HepG2 (cell line): ENCODE data around the gene GIMD1. TPM values are rescaled to one million over a fixed set of nuclear protein-coding genes. Genes with fewer than 3 reads are reported as not detected.

Experiments
- ATAC-seq: fragments of 200-7000 bp; cut with Tn5 transposase; 3 replicates; pipeline ENCODE4 v1.9.1; 2020; ENCODE audit warnings: mild to moderate bottlenecking, moderate library complexity
- BruUV-seq: library from RNA; stranded (reverse); fragments of 400-500 nt; replicated peaks from 2 replicates; lab custom pipeline; 2021; lab: Mats Ljungman, UMichigan
- CTCF ChIA-PET: fragments of 300-600 bp; formaldehyde crosslinking; extraction: SDS; loops from one replicate; lab custom pipeline; 2021; ENCODE audit warnings: low total read pairs, inconsistent platforms, low intra/inter-chr PET ratio; lab: Yijun Ruan, JAX
- POLR2A ChIA-PET: fragments of 350-600 bp; sonication (Branson Sonifier 250); formaldehyde crosslinking; loops from one replicate; lab custom pipeline; 2020; ENCODE audit warnings: antibody characterized with exemption, inconsistent platforms; lab: Yijun Ruan, JAX
- DNase-seq: peaks from one replicate; pipeline ENCODE4 v3.0.0-alpha.2; 2015; ENCODE audit warnings: low spot score
- FAIRE-seq: peaks from 3 replicates; lab custom pipeline; 2011; peaks lifted over from hg19 to GRCh38; lab: Jason Lieb, UNC
- H2AFZ ChIP-seq: one replicate; pipeline ENCODE4 v1.6.1; 2011; ENCODE audit warnings: low read length, inconsistent platforms
- H3K27ac ChIP-seq: fragments of 300-600 bp; 3 replicates; pipeline ENCODE4 v1.8.0; 2011; ENCODE audit warnings: mixed run types, mild to moderate bottlenecking, mixed read lengths, low read length, inconsistent platforms; ENCODE audit not compliant: insufficient read depth; ENCODE audit errors: extremely low read length
- H3K27me3 ChIP-seq, 2 experiments: fragments of 200-600 bp in 1 of 2; 2 replicates in 1 of 2; 3 replicates in 1 of 2; pipeline versions ENCODE4 v1.6.0 to v1.8.0; 2011; ENCODE audit warnings: low read length in 2 of 2, mild to moderate bottlenecking in 2 of 2, moderate library complexity in 2 of 2, inconsistent platforms in 1 of 2; ENCODE audit not compliant: insufficient read depth in 2 of 2, control insufficient read depth in 1 of 2
- H3K36me3 ChIP-seq, 2 experiments: fragments of 200-600 bp in 1 of 2; replicated peaks in 1 of 2; 2 replicates in 1 of 2; 3 replicates in 1 of 2; pipeline versions ENCODE4 v1.5.1 to v1.8.0; 2011; ENCODE audit warnings: low read length in 2 of 2, inconsistent platforms in 1 of 2; ENCODE audit not compliant: insufficient read depth in 2 of 2, control insufficient read depth in 1 of 2
- H3K4me1 ChIP-seq: 2 replicates; pipeline ENCODE4 v1.5.1; 2012; ENCODE audit warnings: low read length, inconsistent platforms; ENCODE audit not compliant: insufficient read depth
- H3K4me2 ChIP-seq: 2 replicates; pipeline ENCODE4 v1.6.0; 2011; ENCODE audit warnings: low read depth, low read length, inconsistent platforms
- H3K4me3 ChIP-seq, 3 experiments: fragments of 200-600 bp in 1 of 3; sonication (generic), shearing (Covaris generic) in 1 of 3; replicated peaks in 1 of 3; 2 replicates each; pipeline ENCODE4 v1.5.1; 2011 to 2016; ENCODE audit warnings: low read length in 3 of 3, inconsistent platforms in 2 of 3, low read depth in 2 of 3, mild to moderate bottlenecking in 2 of 3, control low read depth in 1 of 3, mixed read lengths in 1 of 3; ENCODE audit not compliant: insufficient read depth in 1 of 3
- H3K79me2 ChIP-seq: one replicate; pipeline ENCODE4 v1.6.1; 2011; ENCODE audit warnings: low read length, inconsistent platforms; ENCODE audit not compliant: insufficient read depth
- H3K9ac ChIP-seq: 2 replicates; pipeline ENCODE4 v1.6.0; 2011; ENCODE audit warnings: mild to moderate bottlenecking, low read depth, low read length, inconsistent platforms; ENCODE audit not compliant: insufficient read depth
- H3K9me3 ChIP-seq: 2 replicates; pipeline ENCODE4 v1.5.1; 2012; ENCODE audit warnings: mild to moderate bottlenecking, low read length
- H4K20me1 ChIP-seq: 2 replicates; pipeline ENCODE4 v1.6.0; 2011; ENCODE audit warnings: inconsistent platforms, mild to moderate bottlenecking, low read length, moderate library complexity; ENCODE audit not compliant: insufficient read depth
- AGO2 ChIP-seq: fragments of 200-400 bp; formaldehyde crosslinking; optimal IDR thresholded peaks from 2 replicates; pipeline ENCODE3; 2017; ENCODE audit warnings: mild to moderate bottlenecking, low read depth, low read length, moderate library complexity
- BCLAF1 ChIP-seq: fragments of 450-650 bp; IDR thresholded peaks from 2 replicates; pipeline ENCODE4 v1.6.1; 2017; ENCODE audit warnings: mild to moderate bottlenecking
- CEBPB ChIP-seq: IDR thresholded peaks from 2 replicates; pipeline ENCODE4 v1.6.1; 2011; ENCODE audit warnings: low read depth, low read length, improper control_type of control experiment, borderline replicate concordance
- CEBPG ChIP-seq: IDR thresholded peaks from 2 replicates; pipeline ENCODE4 v1.6.1; 2016
- IKZF5 ChIP-seq: IDR thresholded peaks from 2 replicates; pipeline ENCODE4 v1.6.1; 2018; ENCODE audit warnings: missing genetic modification reagents, mild to moderate bottlenecking, missing compliant biosample characterization
- MED1 ChIP-seq: sonication (generic); formaldehyde crosslinking; IDR thresholded peaks from 2 replicates; pipeline ENCODE4 v1.4.0; 2020; ENCODE audit warnings: missing genetic modification reagents
- PAX8 ChIP-seq: sonication (generic); formaldehyde crosslinking; IDR thresholded peaks from 2 replicates; pipeline ENCODE4 v1.8.0; 2022; ENCODE audit warnings: mild to moderate bottlenecking, missing genetic modification reagents, borderline replicate concordance
- PBX3 ChIP-seq: sonication (generic); formaldehyde crosslinking; IDR thresholded peaks from 2 replicates; pipeline ENCODE4 v1.8.1; 2023; ENCODE audit warnings: missing genetic modification reagents, inconsistent platforms, borderline replicate concordance
- RAD21 ChIP-seq: fragments of 450-650 bp; formaldehyde crosslinking; IDR thresholded peaks from 2 replicates; pipeline ENCODE4 v1.5.0; 2020; ENCODE audit warnings: mild to moderate bottlenecking
- ZNF354B ChIP-seq: sonication (generic); formaldehyde crosslinking; IDR thresholded peaks from 2 replicates; pipeline ENCODE4 v1.8.0; 2022; ENCODE audit warnings: mild to moderate bottlenecking, missing genetic modification reagents
- ZNF496 ChIP-seq: sonication (generic); formaldehyde crosslinking; IDR thresholded peaks from 2 replicates; pipeline ENCODE4 v1.8.1; 2023; ENCODE audit warnings: mild to moderate bottlenecking, moderate library complexity, missing genetic modification reagents; ENCODE audit not compliant: insufficient replicate concordance
- WGBS: methylation state at CpG from one replicate; pipeline ENCODE4 v1.1.6; 2017; ENCODE audit warnings: low lambda C conversion rate; 5-methylcytosine and 5-hydroxymethylcytosine counted together
- in situ Hi-C: cut with HindIII; loops from 2 replicates; pipeline ENCODE4 v1.10.0; 2017; ENCODE audit warnings: low pct_unique_long_range_greater_than_20kb; ENCODE audit not compliant: extremely low pct_ligation_motif_present
- intact Hi-C: fragments of 100-400 bp; cut with micrococcal nuclease; formaldehyde crosslinking; loops from one replicate; pipeline ENCODE4 v1.10.0; 2022; ENCODE audit not compliant: unreplicated experiment
- polyA plus RNA-seq, 8 experiments: library from polyadenylated mRNA; depleted of rRNA in 3 of 8; stranded (reverse) in 7 of 8; unstranded in 1 of 8; fragments of >200 nt; fragmentation: Illumina TruSeq in 4 of 8; extraction: Trizol in 4 of 8; gene quantifications; 2 replicates each; pipeline versions ENCODE4 v1.2.1 to v1.2.3, GENCODE V29; 2011 to 2016; ENCODE audit warnings: low read depth in 4 of 8, missing spikeins in 1 of 8, mixed read lengths in 1 of 8; ENCODE audit not compliant: insufficient read depth in 1 of 8
- total RNA-seq, 5 experiments: library from RNA; depleted of rRNA; stranded (reverse); fragments of >200 nt; fragmentation: Illumina TruSeq; extraction: Trizol; gene quantifications; 2 replicates each; pipeline ENCODE4 v1.2.3, GENCODE V29; 2016; ENCODE audit warnings: low read depth in 1 of 5

Gene GIMD1
- total and polyA plus RNA-seq, 2 of the 13 experiments (the other 11 are each of a cell fraction or from before 2014, with no cell fraction given) = not detected

- Histone ChIP-seq H3K4me1 (no peaks in the 10 kb centered on the region), H3K36me3 (no peaks in the 10 kb centered on the region), H3K27me3 (no peaks in the 10 kb centered on the region), H4K20me1 (no peaks in the 10 kb centered on the region), H3K4me3 (no peak overlapping the region), H3K9ac (no peak overlapping the region), H3K9me3 (no peaks in the 10 kb centered on the region), H3K79me2 (no peaks in the 10 kb centered on the region), H3K27ac (no peak overlapping the region), H3K4me2 (no peak overlapping the region), H2AFZ (peak overlapping the region; percentile 54)
- DNase-seq = no peak
- POLR2A ChIA-PET = no interaction called here
- no peak for ATAC-seq
- no peak for FAIRE-seq
- in situ Hi-C loops (loop anchor here (25.0 kb wide), 1 partner anchor 457 kb away; no protein-coding TSS in a partner anchor), intact Hi-C loops (no loop called here)
- CTCF ChIA-PET = no interaction called here
- BruUV-seq = no TSS peak
- no peak for TF ChIP-seq BCLAF1
- TF ChIP-seq MED1 (CRISPR knock-in tag) = no peak
- no peak for TF ChIP-seq PAX8 (CRISPR knock-in tag)
- no peak for TF ChIP-seq ZNF354B
- WGBS = 76% methylated on average over 4 of the region's 4 CpGs
These were observed 13.4 kb downstream of the GIMD1 start for GRCh38 chr4:106355193-106355592.

GRCh38 chr4:106353786-106354185, 14.8 kb downstream of the GIMD1 start:
- H3K79me2 ChIP-seq = no peaks in the 10 kb centered on the region
- ChIA-PET POLR2A (no interaction called here), CTCF (no interaction called here)
- 97% methylated on average over 1 of the region's 1 CpG for WGBS
- ATAC-seq (no peak), FAIRE-seq (no peak), DNase-seq (no peak)
- H3K9ac ChIP-seq = no peak overlapping the region
- H2AFZ ChIP-seq = no peak overlapping the region
- no peaks in the 10 kb centered on the region for H3K27me3 ChIP-seq
- H3K4me3 ChIP-seq = no peak overlapping the region
- H3K4me1 ChIP-seq = no peaks in the 10 kb centered on the region
- TF ChIP-seq PBX3 (CRISPR knock-in tag) (no peak), IKZF5 (CRISPR knock-in tag) (no peak), CEBPG (CRISPR knock-in tag) (no peak), RAD21 (no peak), AGO2 (peak; percentile 7), CEBPB (0 out of 2 replicates have a peak, but pooled peaks have one; percentile 24), ZNF496 (no peak)
- no peaks in the 10 kb centered on the region for H4K20me1 ChIP-seq
- no peak overlapping the region for H3K4me2 ChIP-seq
- intact Hi-C loops = no loop called here
- in situ Hi-C loops = loop anchor here (25.0 kb wide), 1 partner anchor 459 kb away; no protein-coding TSS in a partner anchor
- no peak overlapping the region for H3K27ac ChIP-seq
- H3K36me3 ChIP-seq = peaks cover 0 to under 1% of the 10 kb centered on the region in 2 experiments; a peak in 3 of 5 replicates
- no TSS peak for BruUV-seq
- H3K9me3 ChIP-seq = no peaks in the 10 kb centered on the region
